ENCODE measurements around the gene UIMC1. TPM values are rescaled to one million over a fixed set of nuclear protein-coding genes. Genes with fewer than 3 reads are reported as not detected.

Gene UIMC1
- total RNA-seq, 1 experiment from 2014 or later = 14.9 TPM

GRCh38 chr5:176897263-176897662 lies 109.3 kb downstream of the UIMC1 start:
- DNase-seq (ENCODE audit: low read depth, low spot score) = no peak
- in situ Hi-C loops (cut with HindIII; ENCODE audit: low pct_unique_long_range_greater_than_20kb, low sequenced_read_pairs) = no loop called here

- no peak for DNase-seq (ENCODE audit: low read depth, low spot score)
- in situ Hi-C loops (cut with HindIII; ENCODE audit: low pct_unique_long_range_greater_than_20kb, low sequenced_read_pairs) = no loop called here
These were observed 110.7 kb downstream of the UIMC1 start for GRCh38 chr5:176895831-176896230.

- in situ Hi-C loops (cut with HindIII; ENCODE audit: low pct_unique_long_range_greater_than_20kb, low sequenced_read_pairs) = no loop called here
These were observed 112.3 kb downstream of the UIMC1 start for GRCh38 chr5:176894298-176894697.

GRCh38 chr5:176892663-176893062 lies 113.9 kb downstream of the UIMC1 start:
- in situ Hi-C loops (cut with HindIII; ENCODE audit: low pct_unique_long_range_greater_than_20kb, low sequenced_read_pairs) = no loop called here
- no peak for DNase-seq (ENCODE audit: low read depth, low spot score)

More at GRCh38 chr5:176894298-176894697, 112.3 kb downstream of the UIMC1 start:
- no peak for DNase-seq (ENCODE audit: low read depth, low spot score)

- DNase-seq (ENCODE audit: low read depth, low spot score) = no peak
- in situ Hi-C loops (cut with HindIII; ENCODE audit: low pct_unique_long_range_greater_than_20kb, low sequenced_read_pairs) = no loop called here
These were observed 115.1 kb downstream of the UIMC1 start for GRCh38 chr5:176891331-176891958.

- in situ Hi-C loops (cut with HindIII; ENCODE audit: low pct_unique_long_range_greater_than_20kb, low sequenced_read_pairs) = no loop called here
- no peak for DNase-seq (ENCODE audit: low read depth, low spot score)
These were observed 115.9 kb downstream of the UIMC1 start for GRCh38 chr5:176890455-176891330.

GRCh38 chr5:176889321-176890280 lies 117.0 kb downstream of the UIMC1 start:
- no peak for DNase-seq (ENCODE audit: low read depth, low spot score)
- in situ Hi-C loops (cut with HindIII; ENCODE audit: low pct_unique_long_range_greater_than_20kb, low sequenced_read_pairs) = no loop called here

GRCh38 chr5:176888865-176889165 lies 117.8 kb downstream of the UIMC1 start:
- DNase-seq (ENCODE audit: low read depth, low spot score) = no peak
- in situ Hi-C loops (cut with HindIII; ENCODE audit: low pct_unique_long_range_greater_than_20kb, low sequenced_read_pairs) = no loop called here

- in situ Hi-C loops (cut with HindIII; ENCODE audit: low pct_unique_long_range_greater_than_20kb, low sequenced_read_pairs) = no loop called here
- DNase-seq (ENCODE audit: low read depth, low spot score) = no peak
These were observed 118.3 kb downstream of the UIMC1 start for GRCh38 chr5:176888016-176888864.

- DNase-seq (ENCODE audit: low read depth, low spot score) = no peak
- in situ Hi-C loops (cut with HindIII; ENCODE audit: low pct_unique_long_range_greater_than_20kb, low sequenced_read_pairs) = no loop called here
These were observed 119.2 kb downstream of the UIMC1 start for GRCh38 chr5:176887252-176887849.

GRCh38 chr5:176886336-176887251 lies 120.0 kb downstream of the UIMC1 start:
- in situ Hi-C loops (cut with HindIII; ENCODE audit: low pct_unique_long_range_greater_than_20kb, low sequenced_read_pairs) = no loop called here

GRCh38 chr5:176884571-176884890 lies 122.0 kb downstream of the UIMC1 start:
- in situ Hi-C loops (cut with HindIII; ENCODE audit: low pct_unique_long_range_greater_than_20kb, low sequenced_read_pairs) = no loop called here
- DNase-seq (ENCODE audit: low read depth, low spot score) = no peak

More at GRCh38 chr5:176886336-176887251, 120.0 kb downstream of the UIMC1 start:
- no peak for DNase-seq (ENCODE audit: low read depth, low spot score)

GRCh38 chr5:176883700-176884570 lies 122.6 kb downstream of the UIMC1 start:
- DNase-seq (ENCODE audit: low read depth, low spot score) = no peak
- in situ Hi-C loops (cut with HindIII; ENCODE audit: low pct_unique_long_range_greater_than_20kb, low sequenced_read_pairs) = no loop called here

- in situ Hi-C loops (cut with HindIII; ENCODE audit: low pct_unique_long_range_greater_than_20kb, low sequenced_read_pairs) = no loop called here
- DNase-seq (ENCODE audit: low read depth, low spot score) = no peak
These were observed 124.0 kb downstream of the UIMC1 start for GRCh38 chr5:176882567-176882903.

- DNase-seq (ENCODE audit: low read depth, low spot score) = no peak
- in situ Hi-C loops (cut with HindIII; ENCODE audit: low pct_unique_long_range_greater_than_20kb, low sequenced_read_pairs) = no loop called here
These were observed 124.6 kb downstream of the UIMC1 start for GRCh38 chr5:176881816-176882566.

Measured in SK-MEL-5 (cell line).